ENCODE data around the gene CPNE2.
"Not testable (repeated sequence)": the region's sequence is repeated elsewhere in the genome, so short reads cannot be mapped to it uniquely, and the experiment has no call there.

Gene CPNE2

GRCh38 chr16:57091975-57092785 is at the start of gene CPNE2:
Gene CPNE2, plus strand, starts transcription at chr16:57092583. Its CDS starts 18,160 bp downstream, at chr16:57110743.
- DNase-seq: peak; percentile 74

GRCh38 chr16:57043248-57043647 is 49.1 kb upstream of the CPNE2 start:
- DNase-seq: no peak

GRCh38 chr16:57044931-57045693 is 47.3 kb upstream of the CPNE2 start:
- no peak for DNase-seq

GRCh38 chr16:57045694-57046381 is 46.5 kb upstream of the CPNE2 start:
- no peak for DNase-seq

- no peak for DNase-seq
Observed at GRCh38 chr16:57048095-57048494, 44.3 kb upstream of the CPNE2 start.

GRCh38 chr16:57049678-57050077 is 42.7 kb upstream of the CPNE2 start:
- no peak for DNase-seq

- no peak for DNase-seq
Observed at GRCh38 chr16:57051696-57052228, 40.6 kb upstream of the CPNE2 start.

GRCh38 chr16:57053206-57053605 is 39.2 kb upstream of the CPNE2 start:
- DNase-seq: no peak

GRCh38 chr16:57054338-57054737 is 38.0 kb upstream of the CPNE2 start:
- DNase-seq: no peak

GRCh38 chr16:57054771-57055170 is 37.6 kb upstream of the CPNE2 start:
- DNase-seq: no peak

- DNase-seq: no peak
Observed at GRCh38 chr16:57055671-57056070, 36.7 kb upstream of the CPNE2 start.

GRCh38 chr16:57058291-57058861 is 34.0 kb upstream of the CPNE2 start:
- DNase-seq: no peak

GRCh38 chr16:57060323-57061083 is 31.9 kb upstream of the CPNE2 start:
- DNase-seq: no peak

GRCh38 chr16:57061084-57061905 is 31.1 kb upstream of the CPNE2 start:
- no peak for DNase-seq

- no peak for DNase-seq
Observed at GRCh38 chr16:57062329-57062728, 30.1 kb upstream of the CPNE2 start.

- not testable (repeated sequence) for DNase-seq
Observed at GRCh38 chr16:57063189-57063588, 29.2 kb upstream of the CPNE2 start.

- DNase-seq: no peak
Observed at GRCh38 chr16:57064995-57065394, 27.4 kb upstream of the CPNE2 start.

GRCh38 chr16:57066625-57067024 is 25.8 kb upstream of the CPNE2 start:
- no peak for DNase-seq

- no peak for DNase-seq
Observed at GRCh38 chr16:57067347-57067746, 25.0 kb upstream of the CPNE2 start.

- DNase-seq: no peak
Observed at GRCh38 chr16:57069053-57069452, 23.3 kb upstream of the CPNE2 start.
